H1 (cell line): Measurements from ENCODE around the gene FAF2. TPM values are rescaled to one million over a fixed set of nuclear protein-coding genes. Genes with fewer than 3 reads are reported as not detected.

ENCODE experiments used
- CTCF ChIA-PET: fragments of 300-600 bp; sonication (Branson Sonifier 250); formaldehyde crosslinking; loops from one replicate; lab custom pipeline; 2021; ENCODE audit not compliant: partially characterized antibody; lab: Charles Lee
- POLR2A ChIA-PET: fragments of 300-600 bp; sonication (Branson Sonifier 250); formaldehyde crosslinking; loops from one replicate; lab custom pipeline; 2021; ENCODE audit warnings: inconsistent platforms; ENCODE audit not compliant: partially characterized antibody; lab: Charles Lee
- DNase-seq, 2 experiments: peaks; one replicate each; pipeline versions ENCODE4 v3.0.0 to v3.0.0-alpha.2; 2010 to 2022; ENCODE audit warnings: low spot score in 2 of 2, low read depth in 1 of 2, mixed read lengths in 1 of 2
- FAIRE-seq: peaks from 2 replicates; lab custom pipeline; 2011; peaks lifted over from hg19 to GRCh38; lab: Jason Lieb, UNC
- H2AFZ ChIP-seq: 2 replicates; pipeline ENCODE4 v1.8.1; 2012; ENCODE audit warnings: low read length, inconsistent platforms
- H2AK5ac ChIP-seq: 2 replicates; pipeline ENCODE4 v1.6.1; 2013; ENCODE audit warnings: low read depth, low read length
- H2BK120ac ChIP-seq: replicated peaks from 2 replicates; pipeline ENCODE3; 2013; ENCODE audit warnings: low read depth, low read length, inconsistent platforms
- H2BK12ac ChIP-seq: 2 replicates; pipeline ENCODE4 v1.6.1; 2013; ENCODE audit warnings: low read depth, low read length
- H2BK15ac ChIP-seq: 2 replicates; pipeline ENCODE4 v1.6.1; 2013; ENCODE audit warnings: low read length
- H2BK20ac ChIP-seq: 2 replicates; pipeline ENCODE4 v1.6.1; 2013; ENCODE audit warnings: low read length
- H2BK5ac ChIP-seq: 2 replicates; pipeline ENCODE4 v1.6.1; 2013; ENCODE audit warnings: low read depth, low read length
- H3K14ac ChIP-seq: 2 replicates; pipeline ENCODE4 v1.6.1; 2013; ENCODE audit warnings: inconsistent platforms; ENCODE audit not compliant: insufficient read length
- H3K18ac ChIP-seq: 2 replicates; pipeline ENCODE4 v1.6.1; 2013; ENCODE audit warnings: low read length; ENCODE audit errors: extremely low read depth
- H3K23ac ChIP-seq: 2 replicates; pipeline ENCODE4 v1.6.1; 2013; ENCODE audit warnings: inconsistent platforms; ENCODE audit not compliant: insufficient read length
- H3K23me2 ChIP-seq: 2 replicates; pipeline ENCODE4 v1.6.1; 2013; ENCODE audit warnings: low read depth, low read length
- H3K27ac ChIP-seq: 2 replicates; pipeline ENCODE4 v1.6.1; 2011; ENCODE audit warnings: low read depth, low read length, inconsistent platforms
- H3K27me3 ChIP-seq, 4 experiments: replicated peaks in 1 of 4; 1 replicate in 1 of 4; 2 replicates in 3 of 4; pipeline versions ENCODE4 v1.6.1 to v1.8.1; 2011 to 2013; ENCODE audit warnings: low read length in 3 of 4, mild to moderate bottlenecking in 3 of 4, inconsistent platforms in 2 of 4, mixed read lengths in 2 of 4, moderate library complexity in 1 of 4; ENCODE audit not compliant: control insufficient read depth in 3 of 4, insufficient read depth in 3 of 4; ENCODE audit errors: extremely low read depth in 1 of 4
- H3K36me3 ChIP-seq, 4 experiments: 2 replicates each; pipeline versions ENCODE4 v1.6.1 to v1.8.1; 2011 to 2013; ENCODE audit warnings: mild to moderate bottlenecking in 4 of 4, low read length in 3 of 4, moderate library complexity in 2 of 4, control low read depth in 1 of 4, inconsistent platforms in 1 of 4; ENCODE audit not compliant: insufficient read depth in 4 of 4, control insufficient read depth in 2 of 4
- H3K4ac ChIP-seq: replicated peaks from 2 replicates; pipeline ENCODE3; 2013; ENCODE audit warnings: low read length, low read depth, mixed read lengths, inconsistent platforms; ENCODE audit not compliant: insufficient read length
- H3K4me1 ChIP-seq, 4 experiments: replicated peaks in 1 of 4; 1 replicate in 1 of 4; 2 replicates in 3 of 4; pipeline versions ENCODE4 v1.6.1 to v1.8.1; 2011 to 2013; ENCODE audit warnings: low read length in 3 of 4, inconsistent platforms in 2 of 4, mixed read lengths in 1 of 4; ENCODE audit not compliant: insufficient read depth in 4 of 4, control insufficient read depth in 3 of 4
- H3K4me2 ChIP-seq, 2 experiments: 2 replicates each; pipeline versions ENCODE4 v1.6.1 to v1.8.1; 2011 to 2013; ENCODE audit warnings: low read depth in 2 of 2, low read length in 2 of 2, control low read depth in 1 of 2, inconsistent platforms in 1 of 2, mild to moderate bottlenecking in 1 of 2; ENCODE audit not compliant: insufficient read depth in 1 of 2
- H3K4me3 ChIP-seq, 4 experiments: fragments of 200-600, 300-600 bp in 1 of 4; sonication (generic), shearing (Covaris generic), sonication (Bioruptor Twin) in 1 of 4; 2 replicates each; pipeline versions ENCODE4 v1.5.1 to v1.8.1; 2011 to 2016; ENCODE audit warnings: low read length in 4 of 4, low read depth in 3 of 4, control low read depth in 2 of 4, inconsistent platforms in 2 of 4, mild to moderate bottlenecking in 2 of 4, mixed read lengths in 1 of 4, moderate library complexity in 1 of 4; ENCODE audit not compliant: insufficient read depth in 2 of 4; ENCODE audit errors: extremely low read depth in 1 of 4
- H3K56ac ChIP-seq: replicated peaks from 2 replicates; pipeline ENCODE3; 2013; ENCODE audit warnings: low read depth, mild to moderate bottlenecking, mixed read lengths, low read length, inconsistent platforms; ENCODE audit not compliant: insufficient read length
- H3K79me1 ChIP-seq: 2 replicates; pipeline ENCODE4 v1.6.1; 2013; ENCODE audit warnings: low read depth, low read length, control low read depth
- H3K79me2 ChIP-seq, 2 experiments: 2 replicates each; pipeline versions ENCODE4 v1.6.1 to v1.8.1; 2012 to 2013; ENCODE audit warnings: low read length in 2 of 2, mild to moderate bottlenecking in 2 of 2, inconsistent platforms in 1 of 2; ENCODE audit not compliant: insufficient read depth in 2 of 2, control insufficient read depth in 1 of 2
- H3K9ac ChIP-seq, 4 experiments: replicated peaks in 1 of 4; 1 replicate in 1 of 4; 2 replicates in 3 of 4; pipeline versions ENCODE4 v1.6.1 to v1.8.1; 2011 to 2013; ENCODE audit warnings: low read depth in 3 of 4, low read length in 3 of 4, control low read depth in 2 of 4, mild to moderate bottlenecking in 2 of 4, moderate library complexity in 2 of 4, inconsistent platforms in 1 of 4; ENCODE audit errors: extremely low read depth in 1 of 4
- H3K9me3 ChIP-seq, 2 experiments: 2 replicates each; pipeline versions ENCODE4 v1.6.1 to v1.8.1; 2012 to 2013; ENCODE audit warnings: mild to moderate bottlenecking in 2 of 2, moderate library complexity in 2 of 2, control low read depth in 1 of 2, inconsistent platforms in 1 of 2, low read depth in 1 of 2, low read length in 1 of 2, mixed read lengths in 1 of 2; ENCODE audit not compliant: insufficient read depth in 2 of 2
- H4K20me1 ChIP-seq, 2 experiments: replicated peaks in 1 of 2; 2 replicates each; pipeline versions ENCODE3 to v1.8.1; 2011 to 2013; ENCODE audit warnings: inconsistent platforms in 2 of 2, low read length in 2 of 2, mild to moderate bottlenecking in 1 of 2; ENCODE audit not compliant: insufficient read depth in 2 of 2, control insufficient read depth in 1 of 2
- H4K5ac ChIP-seq: 2 replicates; pipeline ENCODE4 v1.6.1; 2013; ENCODE audit warnings: low read length, low read depth, mixed read lengths, inconsistent platforms; ENCODE audit not compliant: insufficient read length
- H4K8ac ChIP-seq: 2 replicates; pipeline ENCODE4 v1.8.0; 2013; ENCODE audit warnings: mild to moderate bottlenecking, moderate library complexity, low read length, inconsistent platforms; ENCODE audit not compliant: insufficient read depth; ENCODE audit errors: extremely low read depth
- H4K91ac ChIP-seq: replicated peaks from 2 replicates; pipeline ENCODE3; 2013; ENCODE audit warnings: low read length, mixed read lengths, inconsistent platforms; ENCODE audit not compliant: insufficient read length
- CBX8 ChIP-seq: fragments of 300-800, 300-1000 bp; sonication (generic); IDR thresholded peaks from 2 replicates; pipeline ENCODE4 v1.7.1; 2016; ENCODE audit warnings: low read depth, low read length, borderline replicate concordance
- POU5F1 ChIP-seq: IDR thresholded peaks from 2 replicates; pipeline ENCODE4 v1.6.1; 2011; ENCODE audit warnings: low read depth, mild to moderate bottlenecking, low read length, moderate library complexity
- TEAD4 ChIP-seq: IDR thresholded peaks from 2 replicates; pipeline ENCODE4 v1.6.1; 2012; ENCODE audit warnings: low read depth, low read length, inconsistent platforms, mixed read lengths
- WGBS, 2 experiments: shearing (Covaris generic) in 1 of 2; methylation state at CpG; one replicate each; pipeline versions ENCODE4 v1.1.6 to v1.1.7; 2013 to 2015; ENCODE audit warnings: low lambda C conversion rate in 2 of 2, mixed read lengths in 2 of 2, inconsistent platforms in 1 of 2, low coverage in 1 of 2, missing lambda C conversion rate in 1 of 2; ENCODE audit not compliant: insufficient replicate concordance in 2 of 2, insufficient coverage in 1 of 2, insufficient read length in 1 of 2; ENCODE audit errors: extremely low coverage in 1 of 2, missing lambda C conversion rate in 1 of 2; 5-methylcytosine and 5-hydroxymethylcytosine counted together
- polyA plus RNA-seq, 7 experiments: library from polyadenylated mRNA; depleted of rRNA in 3 of 7; stranded (reverse) in 5 of 7; unstranded in 2 of 7; fragments of >200 nt in 5 of 7; fragments of 200-250 nt in 2 of 7; gene quantifications; 1 replicate in 5 of 7; 2 replicates in 1 of 7; 4 replicates in 1 of 7; pipeline versions ENCODE4 v1.2.1 to v1.2.3, GENCODE V29; 2011 to 2013; ENCODE audit warnings: missing spikeins in 2 of 7, mixed read lengths in 2 of 7
- total RNA-seq: library from RNA; stranded (reverse); fragmentation: NEBNext Ultra II Directional; extraction: Animal tissue kit (Norgen Biotek cat#: 25700); gene quantifications from 2 replicates; pipeline ENCODE4 v1.2.1, GENCODE V29; 2021

Gene FAF2
- total and polyA plus RNA-seq, 2 of the 8 experiments (the other 6 are each of a cell fraction or from before 2014, with no cell fraction given): 20.8 to 35.8 TPM

DNA sequence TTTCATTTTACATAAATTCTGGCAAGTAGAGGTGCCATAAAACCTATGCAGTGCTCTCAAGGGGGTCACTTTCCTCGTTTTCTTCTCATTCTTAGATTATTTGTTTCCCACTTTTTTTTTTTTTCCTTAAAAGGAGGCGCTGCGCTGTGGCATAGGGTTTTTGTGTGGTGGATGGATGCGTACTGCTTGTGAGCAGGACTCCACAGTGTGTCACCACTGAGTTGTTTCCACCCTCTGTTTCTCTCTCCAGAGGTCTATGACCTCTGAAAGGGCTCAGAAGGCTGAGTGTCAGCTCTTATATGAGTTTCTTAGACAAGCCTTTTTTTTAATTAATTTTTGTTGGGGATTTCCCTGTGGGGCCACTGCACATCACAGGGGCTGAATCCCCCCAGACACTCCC lies 18.2 kb upstream of the FAF2 start:
- POLR2A ChIA-PET: interaction anchor here (1.3 to 1.5 kb wide), 2 partner anchors 18 to 23 kb away, joined by 4 read pairs; no protein-coding TSS in a partner anchor
- Histone ChIP-seq H2AFZ (no peak overlapping the region), H2BK20ac (no peak overlapping the region), H3K79me1 (no peaks in the 10 kb centered on the region), H3K27ac (no peak overlapping the region), H3K18ac (no peak overlapping the region), H3K4ac (no peak overlapping the region), H3K4me3 (no peak overlapping the region), H3K14ac (no peak overlapping the region), H4K8ac (no peak overlapping the region), H3K79me2 (no peaks in the 10 kb centered on the region), H3K9ac (no peak overlapping the region), H4K5ac (no peak overlapping the region), H3K23ac (no peak overlapping the region), H4K20me1 (no peaks in the 10 kb centered on the region), H2BK5ac (no peak overlapping the region), H3K9me3 (peaks cover 8 to 11% of the 10 kb centered on the region in 2 experiments; a peak in 2 of 4 replicates)
- no peak for DNase-seq
- TF ChIP-seq TEAD4: no peak
- TF ChIP-seq POU5F1: no peak
- TF ChIP-seq CBX8: no peak
- TF ChIP-seq, all 59 proteins: peak for 0
- Histone ChIP-seq H3K56ac (no peak overlapping the region), H3K27me3 (no peaks in the 10 kb centered on the region), H3K36me3 (no peaks in the 10 kb centered on the region), H2BK12ac (no peak overlapping the region), H3K23me2 (no peaks in the 10 kb centered on the region), H2BK120ac (no peak overlapping the region), H3K4me2 (no peak overlapping the region), H2AK5ac (no peak overlapping the region), H2BK15ac (no peak overlapping the region), H4K91ac (no peak overlapping the region), H3K4me1 (no peaks in the 10 kb centered on the region)
- WGBS, 2 experiments: 87% methylated on average over 4 of the region's 4 CpGs; no CpG with 5 or more reads in 1 of the 2 experiments
- CTCF ChIA-PET: interaction anchor here (0.6 kb wide), 1 partner anchor 53 kb away, joined by 3 read pairs; no protein-coding TSS in a partner anchor
- no peak for FAIRE-seq
